Measurements from ENCODE around the gene GEMIN4.

The GEMIN4 gene

GRCh38 chr17:697682-698081, 54.4 kb downstream of the GEMIN4 start:
- no peak for DNase-seq

GRCh38 chr17:696369-696768, 55.7 kb downstream of the GEMIN4 start:
- DNase-seq = no peak
